Liver (tissue), 9 donors: ENCODE data around the gene AMBRA1. TPM values are rescaled to one million over a fixed set of nuclear protein-coding genes. Genes with fewer than 3 reads are reported as not detected.

ENCODE experiments used
- DNase-seq: peaks from one replicate; pipeline ENCODE4 v3.0.0-alpha.2; 2017; ENCODE audit warnings: low spot score
- H3K27ac ChIP-seq, 2 donors: one replicate each; pipeline ENCODE4 v1.7.0; 2013; ENCODE audit warnings: inconsistent platforms in 2 of 2, low read length in 2 of 2, control low read depth in 1 of 2, low read depth in 1 of 2, mild to moderate bottlenecking in 1 of 2
- H3K27me3 ChIP-seq, 4 donors: one replicate each; pipeline versions ENCODE4 v1.6.1 to v1.7.0; 2013; ENCODE audit warnings: low read length in 3 of 4, inconsistent platforms in 1 of 4, mild to moderate bottlenecking in 1 of 4, moderate library complexity in 1 of 4; ENCODE audit not compliant: control insufficient read depth in 4 of 4, insufficient read depth in 4 of 4
- H3K36me3 ChIP-seq, 4 donors: one replicate each; pipeline versions ENCODE4 v1.6.1 to v1.7.0; 2013; ENCODE audit warnings: low read length in 3 of 4, mild to moderate bottlenecking in 3 of 4, low read depth in 1 of 4, moderate library complexity in 1 of 4; ENCODE audit not compliant: control insufficient read depth in 4 of 4, insufficient read depth in 3 of 4
- H3K4me1 ChIP-seq, 4 donors: one replicate each; pipeline versions ENCODE4 v1.6.1 to v1.7.0; 2013; ENCODE audit warnings: low read length in 3 of 4, mild to moderate bottlenecking in 3 of 4, moderate library complexity in 1 of 4; ENCODE audit not compliant: control insufficient read depth in 4 of 4, insufficient read depth in 4 of 4
- H3K4me3 ChIP-seq, 3 donors: one replicate each; pipeline versions ENCODE4 v1.6.1 to v1.7.0; 2013; ENCODE audit warnings: low read length in 3 of 3, control low read depth in 1 of 3, low read depth in 1 of 3, mild to moderate bottlenecking in 1 of 3
- H3K9ac ChIP-seq, 2 donors: one replicate each; pipeline ENCODE4 v1.7.0; 2013; ENCODE audit warnings: low read length in 2 of 2, mild to moderate bottlenecking in 2 of 2, moderate library complexity in 2 of 2, control low read depth in 1 of 2, low read depth in 1 of 2
- H3K9me3 ChIP-seq, 4 donors: one replicate each; pipeline versions ENCODE4 v1.6.1 to v1.7.0; 2013; ENCODE audit warnings: low read length in 3 of 4; ENCODE audit not compliant: control insufficient read depth in 4 of 4
- ATF3 ChIP-seq: IDR thresholded peaks from 2 replicates; pipeline ENCODE4 v1.6.1; 2016; ENCODE audit warnings: antibody characterized with exemption
- CTCF ChIP-seq: fragments of 150-350 bp; IDR thresholded peaks from 2 replicates; pipeline ENCODE4 v1.5.1; 2017; ENCODE audit warnings: improper control_type of control experiment, low read depth, low read length; ENCODE audit not compliant: missing input control
- EGR1 ChIP-seq, 2 donors: IDR thresholded peaks; 2 replicates each; pipeline ENCODE4 v1.6.1; 2016 to 2018; ENCODE audit warnings: antibody characterized with exemption in 2 of 2, low read depth in 2 of 2
- FOXA1 ChIP-seq: IDR thresholded peaks from 2 replicates; pipeline ENCODE4 v1.6.1; 2016; ENCODE audit warnings: antibody characterized with exemption
- FOXA2 ChIP-seq: IDR thresholded peaks from 2 replicates; pipeline ENCODE4 v1.6.1; 2016; ENCODE audit warnings: antibody characterized with exemption
- GABPA ChIP-seq, 2 donors: IDR thresholded peaks in 1 of 2; conservative IDR thresholded peaks in 1 of 2; 2 replicates each; pipeline ENCODE4 v1.6.1; 2016; ENCODE audit warnings: antibody characterized with exemption in 2 of 2, mild to moderate bottlenecking in 1 of 2, moderate library complexity in 1 of 2
- HNF4A ChIP-seq, 2 donors: conservative IDR thresholded peaks; 2 replicates each; pipeline ENCODE4 v1.6.1; 2016; ENCODE audit warnings: antibody characterized with exemption in 2 of 2, mild to moderate bottlenecking in 2 of 2
- HNF4G ChIP-seq: IDR thresholded peaks from 2 replicates; pipeline ENCODE4 v1.6.1; 2016; ENCODE audit warnings: antibody characterized with exemption
- JUND ChIP-seq, 2 donors: IDR thresholded peaks; 2 replicates each; pipeline ENCODE4 v1.6.1; 2016; ENCODE audit warnings: antibody characterized with exemption in 2 of 2
- MAX ChIP-seq: IDR thresholded peaks from 2 replicates; pipeline ENCODE4 v1.6.1; 2016; ENCODE audit warnings: antibody characterized with exemption
- NR2F2 ChIP-seq: IDR thresholded peaks from 2 replicates; pipeline ENCODE4 v1.6.1; 2016; ENCODE audit warnings: antibody characterized with exemption
- RAD21 ChIP-seq, 2 donors: IDR thresholded peaks; 2 replicates each; pipeline ENCODE4 v1.6.1; 2016; ENCODE audit warnings: antibody characterized with exemption in 2 of 2, mild to moderate bottlenecking in 2 of 2
- REST ChIP-seq: IDR thresholded peaks from 2 replicates; pipeline ENCODE4 v1.6.1; 2016; ENCODE audit warnings: antibody characterized with exemption, mild to moderate bottlenecking
- RXRA ChIP-seq, 2 donors: IDR thresholded peaks; 2 replicates each; pipeline ENCODE4 v1.6.1; 2017 to 2018; ENCODE audit warnings: antibody characterized with exemption in 2 of 2, mild to moderate bottlenecking in 1 of 2
- SP1 ChIP-seq: IDR thresholded peaks from 2 replicates; pipeline ENCODE4 v1.6.1; 2018; ENCODE audit warnings: antibody characterized with exemption, mild to moderate bottlenecking
- TAF1 ChIP-seq: conservative IDR thresholded peaks from 2 replicates; pipeline ENCODE4 v1.6.1; 2016; ENCODE audit warnings: antibody characterized with exemption, mild to moderate bottlenecking
- YY1 ChIP-seq: IDR thresholded peaks from 2 replicates; pipeline ENCODE4 v1.6.1; 2016; ENCODE audit warnings: antibody characterized with exemption, mild to moderate bottlenecking
- ZBTB33 ChIP-seq: IDR thresholded peaks from 2 replicates; pipeline ENCODE4 v1.6.1; 2016; ENCODE audit warnings: antibody characterized with exemption
- WGBS: extraction: QIAGEN DNeasy Blood & Tissue Kit; methylation state at CpG from one replicate; pipeline ENCODE4 v1.1.7; 2013; 5-methylcytosine and 5-hydroxymethylcytosine counted together
- polyA plus RNA-seq, 2 donors: library from polyadenylated mRNA; stranded (reverse) in 1 of 2; unstranded in 1 of 2; fragments of 200-250 nt in 1 of 2; fragments of >200 nt in 1 of 2; fragmentation: Nextera tagmentation in 1 of 2; extraction: Ambion mirVana in 1 of 2; gene quantifications; one replicate each; pipeline versions ENCODE4 v1.2.1 to v1.2.3, GENCODE V29; 2013 to 2015
- total RNA-seq, 2 donors: library from RNA; depleted of rRNA; stranded (reverse); fragments of >200 nt; gene quantifications; one replicate each; pipeline ENCODE4 v1.2.3, GENCODE V29; 2014
- donor health status: healthy.
- donor health status: healthy.
- donor health status: healthy.
- donor health status: healthy.
- donor health status: healthy.

Gene AMBRA1
- total and polyA plus RNA-seq, 4 donors = 3.7 to 25.7 (median 15.1) TPM

- no peak for DNase-seq
- Histone ChIP-seq H3K9me3 (no peaks in the 10 kb centered on the region), H3K36me3 (no peaks in the 10 kb centered on the region), H3K4me1 (no peaks in the 10 kb centered on the region), H3K9ac (no peak overlapping the region), H3K4me3 (no peak overlapping the region), H3K27ac (no peak overlapping the region), H3K27me3 (no peaks in the 10 kb centered on the region)
- WGBS = 57% methylated on average over 1 of the region's 1 CpG
- no peak for TF ChIP-seq MAX
- no peak for TF ChIP-seq YY1
- no peak for TF ChIP-seq CTCF
- TF ChIP-seq NR2F2 = no peak
Observed at GRCh38 chr11:46478196-46478595, 115.6 kb downstream of the AMBRA1 start.

GRCh38 chr11:46477136-46477535 lies 116.7 kb downstream of the AMBRA1 start:
- TF ChIP-seq CTCF (no peak), RAD21 (IDR thresholded peaks at IDR 0.05) (no peak), ZBTB33 (no peak), RXRA (IDR thresholded peaks at IDR 0.05) (no peak), TAF1 (no peak), NR2F2 (no peak), FOXA2 (no peak), FOXA1 (no peak), JUND (IDR thresholded peaks at IDR 0.05) (no peak), ATF3 (no peak), EGR1 (IDR thresholded peaks at IDR 0.05; ENCODE audit: low read depth in 2 of 2) (no peak), GABPA (IDR thresholded peaks at IDR 0.05 in 1 of 2, conservative IDR thresholded peaks at IDR 0.05 in 1 of 2) (no peak), REST (no peak), HNF4A (conservative IDR thresholded peaks at IDR 0.05) (no peak), SP1 (no peak), YY1 (no peak), HNF4G (no peak), MAX (no peak)
- Histone ChIP-seq H3K9ac (no peak overlapping the region), H3K27ac (no peak overlapping the region), H3K9me3 (no peaks in the 10 kb centered on the region), H3K27me3 (no peaks in the 10 kb centered on the region), H3K4me1 (peaks cover 0 to 3% (median 0%) of the 10 kb centered on the region in 4 donors), H3K4me3 (no peak overlapping the region), H3K36me3 (no peaks in the 10 kb centered on the region)
- no peak for DNase-seq
- 94% methylated on average over 1 of the region's 1 CpG for WGBS
